PC-3 (cell line): ENCODE results near the gene ZXDC.

ENCODE experiments used
- EZH2phosphoT487 ChIP-seq: fragments of 300-600 bp; sonication (generic); IDR thresholded peaks from 2 replicates; pipeline ENCODE4 v1.6.1; 2018; ENCODE audit warnings: mild to moderate bottlenecking, antibody characterized with exemption, low read length, borderline replicate concordance
- TF ChIP-seq, protein P1 (sequence below): fragments of 300-600 bp; sonication (generic); conservative IDR thresholded peaks from 2 replicates; pipeline ENCODE4 v1.5.1; 2017; ENCODE audit warnings: antibody characterized with exemption, low read depth, mild to moderate bottlenecking, low read length

DNA sequence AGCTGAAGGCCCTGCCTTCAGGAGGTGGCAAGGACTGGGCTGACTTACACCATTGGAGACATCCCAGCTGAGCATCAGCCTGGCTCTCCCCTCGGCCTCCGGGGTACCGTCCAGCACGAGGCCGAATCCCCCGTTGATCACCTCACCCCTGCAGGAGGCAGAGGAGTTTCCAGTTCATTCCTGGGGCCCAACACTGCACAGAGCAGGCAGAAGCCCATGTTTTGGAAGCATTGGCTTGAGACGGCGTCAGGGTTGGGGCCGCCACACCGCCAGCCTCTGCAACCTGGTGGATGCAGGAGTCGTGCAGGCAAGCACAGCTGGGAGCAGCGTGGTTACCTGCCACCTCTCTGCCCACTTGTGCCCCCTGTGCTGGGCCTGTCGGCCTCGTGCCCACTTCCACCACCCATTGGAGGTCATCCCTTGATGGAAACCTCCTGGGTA is 7.7 kb upstream of the ZXDC start:
- TF ChIP-seq, protein P1, sequence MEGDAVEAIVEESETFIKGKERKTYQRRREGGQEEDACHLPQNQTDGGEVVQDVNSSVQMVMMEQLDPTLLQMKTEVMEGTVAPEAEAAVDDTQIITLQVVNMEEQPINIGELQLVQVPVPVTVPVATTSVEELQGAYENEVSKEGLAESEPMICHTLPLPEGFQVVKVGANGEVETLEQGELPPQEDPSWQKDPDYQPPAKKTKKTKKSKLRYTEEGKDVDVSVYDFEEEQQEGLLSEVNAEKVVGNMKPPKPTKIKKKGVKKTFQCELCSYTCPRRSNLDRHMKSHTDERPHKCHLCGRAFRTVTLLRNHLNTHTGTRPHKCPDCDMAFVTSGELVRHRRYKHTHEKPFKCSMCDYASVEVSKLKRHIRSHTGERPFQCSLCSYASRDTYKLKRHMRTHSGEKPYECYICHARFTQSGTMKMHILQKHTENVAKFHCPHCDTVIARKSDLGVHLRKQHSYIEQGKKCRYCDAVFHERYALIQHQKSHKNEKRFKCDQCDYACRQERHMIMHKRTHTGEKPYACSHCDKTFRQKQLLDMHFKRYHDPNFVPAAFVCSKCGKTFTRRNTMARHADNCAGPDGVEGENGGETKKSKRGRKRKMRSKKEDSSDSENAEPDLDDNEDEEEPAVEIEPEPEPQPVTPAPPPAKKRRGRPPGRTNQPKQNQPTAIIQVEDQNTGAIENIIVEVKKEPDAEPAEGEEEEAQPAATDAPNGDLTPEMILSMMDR: no peak
- TF ChIP-seq EZH2phosphoT487: no peak
